NB4 (cell line): ENCODE measurements around the gene ERBB4.

Experiments used
- DNase-seq: peaks from one replicate; pipeline ENCODE4 v3.0.0; 2010; ENCODE audit warnings: low read depth
- H3K4me3 ChIP-seq: one replicate; pipeline ENCODE4 v1.5.1; 2011; ENCODE audit warnings: mild to moderate bottlenecking, low read depth, low read length, moderate library complexity
- MYC ChIP-seq: IDR thresholded peaks from 2 replicates; pipeline ENCODE4 v1.6.1; 2011; ENCODE audit warnings: low read depth, low read length
- POLR2A ChIP-seq: IDR thresholded peaks from 2 replicates; pipeline ENCODE4 v1.6.1; 2011; ENCODE audit warnings: mild to moderate bottlenecking; ENCODE audit not compliant: insufficient read length; ENCODE audit errors: extremely low read depth
- TF ChIP-seq, protein P1 (sequence below): IDR thresholded peaks from 2 replicates; pipeline ENCODE4 v1.6.1; 2011; ENCODE audit warnings: low read depth, low read length
- TF ChIP-seq, protein P2 (sequence below): IDR thresholded peaks from one replicate; pipeline ENCODE4 v1.5.1; 2012; ENCODE audit warnings: low read depth, low read length

The ERBB4 gene

DNA sequence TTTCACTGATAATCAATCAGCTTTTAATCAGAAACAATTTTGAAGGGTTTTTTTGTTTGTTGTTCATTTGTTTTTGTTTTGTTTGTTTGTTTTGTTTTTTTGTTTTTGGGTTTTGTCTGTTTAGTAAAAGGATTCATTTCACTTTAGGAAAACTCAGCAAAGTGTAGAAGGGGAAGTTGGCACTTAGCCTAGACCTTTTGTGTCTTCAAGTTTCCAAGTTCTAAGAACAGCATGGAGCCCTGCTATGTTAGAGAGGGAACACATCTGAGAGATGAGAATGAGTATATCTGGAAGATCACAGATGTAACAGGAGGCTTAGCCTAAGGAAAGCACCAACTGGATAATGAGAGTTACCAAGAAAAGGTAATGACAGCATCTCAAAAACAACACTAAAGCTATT, 501.5 kb downstream of the ERBB4 start:
- no peak for DNase-seq
- TF ChIP-seq, protein P1, sequence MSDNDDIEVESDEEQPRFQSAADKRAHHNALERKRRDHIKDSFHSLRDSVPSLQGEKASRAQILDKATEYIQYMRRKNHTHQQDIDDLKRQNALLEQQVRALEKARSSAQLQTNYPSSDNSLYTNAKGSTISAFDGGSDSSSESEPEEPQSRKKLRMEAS, result no peak
- TF ChIP-seq MYC, result no peak
- TF ChIP-seq, protein P2, sequence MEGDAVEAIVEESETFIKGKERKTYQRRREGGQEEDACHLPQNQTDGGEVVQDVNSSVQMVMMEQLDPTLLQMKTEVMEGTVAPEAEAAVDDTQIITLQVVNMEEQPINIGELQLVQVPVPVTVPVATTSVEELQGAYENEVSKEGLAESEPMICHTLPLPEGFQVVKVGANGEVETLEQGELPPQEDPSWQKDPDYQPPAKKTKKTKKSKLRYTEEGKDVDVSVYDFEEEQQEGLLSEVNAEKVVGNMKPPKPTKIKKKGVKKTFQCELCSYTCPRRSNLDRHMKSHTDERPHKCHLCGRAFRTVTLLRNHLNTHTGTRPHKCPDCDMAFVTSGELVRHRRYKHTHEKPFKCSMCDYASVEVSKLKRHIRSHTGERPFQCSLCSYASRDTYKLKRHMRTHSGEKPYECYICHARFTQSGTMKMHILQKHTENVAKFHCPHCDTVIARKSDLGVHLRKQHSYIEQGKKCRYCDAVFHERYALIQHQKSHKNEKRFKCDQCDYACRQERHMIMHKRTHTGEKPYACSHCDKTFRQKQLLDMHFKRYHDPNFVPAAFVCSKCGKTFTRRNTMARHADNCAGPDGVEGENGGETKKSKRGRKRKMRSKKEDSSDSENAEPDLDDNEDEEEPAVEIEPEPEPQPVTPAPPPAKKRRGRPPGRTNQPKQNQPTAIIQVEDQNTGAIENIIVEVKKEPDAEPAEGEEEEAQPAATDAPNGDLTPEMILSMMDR, result no peak
- TF ChIP-seq POLR2A, result no peak
- H3K4me3 ChIP-seq, result no peak overlapping the region

DNA sequence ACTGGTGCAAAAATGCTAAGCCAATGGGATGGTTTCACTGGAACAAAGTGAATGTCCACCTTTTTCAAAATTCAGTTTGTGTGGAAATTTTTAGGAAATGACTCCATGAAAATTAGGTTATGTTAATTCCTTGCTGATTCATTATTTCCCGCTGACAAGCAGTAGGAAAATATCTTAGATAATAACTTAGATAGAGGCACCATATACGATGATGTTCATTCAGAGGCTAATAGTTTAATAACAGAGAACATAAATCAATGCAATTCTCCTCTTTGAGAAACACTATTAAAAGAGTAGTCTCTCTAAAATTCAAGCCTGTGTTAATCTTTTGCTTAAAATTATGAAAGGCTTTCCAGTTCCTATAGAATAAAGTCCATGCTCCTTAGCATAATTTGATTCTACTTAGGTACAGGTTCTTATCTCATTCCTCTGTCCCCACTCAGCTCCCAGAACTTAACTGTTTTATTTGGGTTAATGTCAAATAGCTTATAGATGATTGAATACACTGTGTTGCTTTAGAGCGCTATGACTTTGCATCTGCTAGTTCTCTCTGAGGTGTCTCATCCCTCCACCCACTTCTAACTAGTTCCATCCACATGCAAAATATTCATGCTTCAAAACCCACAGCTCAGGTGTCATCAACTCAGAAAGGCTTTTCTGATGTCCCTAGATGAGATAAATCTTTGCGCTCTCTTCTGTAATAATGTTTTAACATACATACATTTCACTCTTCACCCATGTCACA, 503.6 kb downstream of the ERBB4 start:
- TF ChIP-seq MYC (no peak), POLR2A (no peak)
- DNase-seq, result no peak
- H3K4me3 ChIP-seq, result no peak overlapping the region

DNA sequence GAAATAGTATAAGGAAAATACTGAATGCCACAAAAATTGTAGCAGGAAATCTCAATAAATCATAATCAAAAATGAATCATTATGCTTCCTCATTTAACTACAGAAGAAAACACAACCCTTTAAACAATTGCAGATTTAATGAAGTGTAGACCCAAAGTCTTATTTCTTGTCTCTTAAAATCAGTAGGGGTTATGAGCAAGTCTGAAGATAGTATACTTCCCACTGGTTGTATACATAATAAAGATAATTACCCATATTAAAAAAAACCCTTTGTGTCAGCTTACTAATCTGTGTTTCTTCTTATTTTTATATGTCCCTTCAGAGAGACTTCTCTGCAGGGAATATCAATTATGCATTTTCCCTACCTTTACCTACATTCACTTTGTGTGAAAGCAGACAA, 504.7 kb downstream of the ERBB4 start:
- H3K4me3 ChIP-seq, result no peak overlapping the region
- TF ChIP-seq, protein P2, result no peak
- TF ChIP-seq POLR2A (no peak), MYC (no peak)
- TF ChIP-seq, protein P1, result no peak
- DNase-seq, result no peak

DNA sequence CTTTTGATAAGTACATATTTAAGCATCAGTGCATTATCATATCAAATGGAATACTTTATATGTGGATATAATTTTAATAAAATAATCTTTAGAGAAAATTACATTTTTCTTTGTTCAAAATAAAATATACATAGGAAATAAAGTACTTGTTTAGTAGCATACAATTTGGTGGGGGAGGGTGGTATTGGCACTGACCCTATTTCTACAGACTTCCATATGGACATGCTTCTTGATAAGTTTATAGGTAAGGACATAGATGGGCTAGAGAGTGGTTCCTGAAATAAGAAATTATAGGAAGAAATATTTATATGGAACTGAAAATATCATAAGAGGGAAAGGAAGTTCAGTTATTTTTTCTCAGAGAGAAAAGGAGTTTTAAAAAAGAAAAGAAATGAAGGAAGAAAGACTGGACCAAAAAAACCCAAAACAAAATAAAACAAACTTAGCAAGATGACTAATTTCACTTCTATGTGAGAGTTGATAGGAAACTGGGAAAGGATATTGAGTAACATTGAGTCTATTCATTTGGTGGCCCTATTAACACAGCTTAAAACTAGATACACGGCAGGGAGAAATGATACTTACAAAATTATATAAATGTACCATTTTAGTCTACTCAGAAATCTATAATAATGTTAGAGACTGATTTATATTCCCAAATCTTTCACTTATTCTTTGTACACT, 505.9 kb downstream of the ERBB4 start:
- no peak for TF ChIP-seq MYC
- TF ChIP-seq, protein P1, result no peak
- TF ChIP-seq, protein P2, result no peak
- TF ChIP-seq POLR2A, result no peak
- DNase-seq, result no peak
- H3K4me3 ChIP-seq, result no peak overlapping the region

DNA sequence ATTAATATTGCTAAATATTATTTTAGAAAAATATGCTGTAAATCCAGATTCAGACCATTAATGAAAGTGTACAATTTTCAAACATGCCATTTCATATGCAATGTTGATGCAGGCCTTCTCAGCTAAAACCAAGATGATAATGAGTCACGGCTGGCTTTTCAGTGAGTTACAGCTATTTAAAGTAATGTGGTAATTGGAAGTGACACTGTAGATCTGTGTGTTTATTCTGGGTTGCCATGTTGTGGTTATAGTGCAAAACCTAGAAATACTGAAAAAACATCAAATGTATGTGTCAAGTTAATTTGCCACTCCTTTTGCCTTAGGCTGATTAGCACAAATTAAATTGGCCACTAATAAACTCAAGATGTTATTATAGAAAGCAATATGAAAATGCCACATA, 506.6 kb downstream of the ERBB4 start:
- no peak for DNase-seq
- TF ChIP-seq, protein P1, result no peak
- TF ChIP-seq MYC, result no peak
- TF ChIP-seq, protein P2, result no peak
- no peak for TF ChIP-seq POLR2A
- no peak overlapping the region for H3K4me3 ChIP-seq

DNA sequence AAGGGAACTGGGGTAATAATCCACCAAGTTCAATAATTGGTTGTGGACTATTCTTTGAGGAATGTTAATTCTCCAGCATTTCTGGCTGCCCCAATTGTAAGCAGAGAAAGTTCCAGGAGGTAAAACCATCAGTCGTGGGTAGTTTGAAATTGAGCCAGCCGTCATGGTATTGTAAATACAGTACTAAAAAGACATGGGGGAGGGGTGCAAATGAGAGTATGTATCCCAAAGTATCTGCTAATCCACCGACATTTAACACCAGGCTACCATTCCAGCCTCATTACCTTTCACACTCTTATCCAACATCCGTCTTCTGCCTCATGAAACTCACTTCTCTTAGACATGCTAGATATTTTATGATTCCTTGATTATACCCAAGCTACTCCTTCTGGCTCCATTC, 507.9 kb downstream of the ERBB4 start:
- TF ChIP-seq POLR2A, result no peak
- DNase-seq, result no peak
- H3K4me3 ChIP-seq, result no peak overlapping the region
